ENCODE data around the gene AKR1B15. TPM values are rescaled to one million over a fixed set of nuclear protein-coding genes. Genes with fewer than 3 reads are reported as not detected.

Gene AKR1B15
- total RNA-seq, 1 donor from 2014 or later, result not detected

Other genes with a start within 250 kb of the AKR1B15 start
- 22.8 and 23.1 TPM in 2 replicates for gene SLC35B4, start 232.2 kb upstream of the AKR1B15 start, total RNA-seq
- 102 and 107 TPM in 2 replicates for gene AKR1B1, start 90.0 kb upstream of the AKR1B15 start, total RNA-seq
- gene AKR1B10, start 21.5 kb upstream of the AKR1B15 start, total RNA-seq, result not detected in 2 replicates
- 28.0 and 29.2 TPM in 2 replicates for gene BPGM, start 97.7 kb downstream of the AKR1B15 start, total RNA-seq
- gene CALD1, start 230.5 kb downstream of the AKR1B15 start, total RNA-seq, result 10.1 and 11.3 TPM in 2 replicates